Measurements from ENCODE around the gene GPA33.

GRCh38 chr1:167033646-167034045, 56.5 kb downstream of the GPA33 start:
- TF ChIP-seq POLR2A (IDR thresholded peaks at IDR 0.05) = no peak
- TF ChIP-seq CTCF (IDR thresholded peaks at IDR 0.05) = no peak

Data from uterus (tissue), 2 donors.